GM12878 (cell line): ENCODE results near the gene TSSK2. TPM values are rescaled to one million over a fixed set of nuclear protein-coding genes. Genes with fewer than 3 reads are reported as not detected.

Source experiments
- ATAC-seq: fragments of 200-7000 bp; cut with Tn5 transposase; 3 replicates; pipeline ENCODE4 v1.9.1; 2020; ENCODE audit warnings: mild to moderate bottlenecking, moderate library complexity
- BruUV-seq: library from RNA; stranded (reverse); fragments of 400-500 nt; replicated peaks from 2 replicates; lab custom pipeline; 2021; lab: Mats Ljungman, UMichigan
- CTCF ChIA-PET: fragments of 300-600 bp; sonication (Branson Sonifier 250); formaldehyde crosslinking; extraction: SDS; loops from one replicate; lab custom pipeline; 2021; ENCODE audit warnings: inconsistent platforms; lab: Yijun Ruan, JAX
- POLR2A ChIA-PET: fragments of 350-600 bp; formaldehyde crosslinking; extraction: SDS; loops from one replicate; lab custom pipeline; 2021; ENCODE audit warnings: inconsistent platforms; lab: Charles Lee
- RAD21 ChIA-PET: fragments of 300-600 bp; sonication (Branson Sonifier 250); formaldehyde crosslinking; loops from one replicate; lab custom pipeline; 2023; ENCODE audit warnings: antibody characterized with exemption; ENCODE audit not compliant: unreplicated experiment; lab: Charles Lee
- SMC1A ChIA-PET: fragments of 300-600 bp; sonication (Branson Sonifier 250); formaldehyde crosslinking; loops from one replicate; lab custom pipeline; 2023; ENCODE audit not compliant: unreplicated experiment, uncharacterized antibody; lab: Charles Lee
- DNase-seq: peaks from one replicate; pipeline ENCODE4 v3.0.0-alpha.2; 2011; ENCODE audit warnings: low read depth, low spot score
- FAIRE-seq: peaks from 3 replicates; lab custom pipeline; 2011; peaks lifted over from hg19 to GRCh38; lab: Jason Lieb, UNC
- H2AFZ ChIP-seq: 2 replicates; pipeline ENCODE4 v1.6.0; 2011; ENCODE audit warnings: low read depth, low read length, control low read depth; ENCODE audit not compliant: control insufficient read depth
- H3K27ac ChIP-seq: 2 replicates; pipeline ENCODE4 v1.5.1; 2011; ENCODE audit warnings: control low read depth; ENCODE audit not compliant: control insufficient read depth, insufficient read depth
- H3K27me3 ChIP-seq, 2 experiments: replicated peaks in 1 of 2; 2 replicates each; pipeline versions ENCODE4 v1.6.0 to v1.6.1; 2011; ENCODE audit warnings: low read length in 1 of 2; ENCODE audit not compliant: control insufficient read depth in 2 of 2, insufficient read depth in 2 of 2
- H3K36me3 ChIP-seq, 2 experiments: 2 replicates each; pipeline ENCODE4 v1.5.1; 2011; ENCODE audit warnings: low read length in 1 of 2; ENCODE audit not compliant: control insufficient read depth in 2 of 2, insufficient read depth in 2 of 2
- H3K4me1 ChIP-seq: 2 replicates; pipeline ENCODE4 v1.6.1; 2011; ENCODE audit warnings: mild to moderate bottlenecking, low read length, moderate library complexity, mixed read lengths; ENCODE audit not compliant: control insufficient read depth, insufficient read depth
- H3K4me2 ChIP-seq: 2 replicates; pipeline ENCODE4 v1.6.0; 2011; ENCODE audit warnings: control low read depth; ENCODE audit not compliant: control insufficient read depth, insufficient read depth
- H3K4me3 ChIP-seq: fragments of 200-600 bp; sonication (generic); 2 replicates; pipeline ENCODE4 v1.5.1; 2016
- H3K79me2 ChIP-seq: 2 replicates; pipeline ENCODE4 v1.6.0; 2011; ENCODE audit warnings: low read length; ENCODE audit not compliant: control insufficient read depth, insufficient read depth
- H3K9ac ChIP-seq: 2 replicates; pipeline ENCODE4 v1.8.0; 2011; ENCODE audit warnings: low read length, control low read depth, mixed read lengths; ENCODE audit not compliant: control insufficient read depth, insufficient read depth
- H3K9me3 ChIP-seq: replicated peaks from 3 replicates; pipeline ENCODE4 v1.5.1; 2011; ENCODE audit warnings: mild to moderate bottlenecking, low read length; ENCODE audit not compliant: control insufficient read depth, insufficient read depth
- H4K20me1 ChIP-seq: 2 replicates; pipeline ENCODE4 v1.6.0; 2011; ENCODE audit not compliant: control insufficient read depth, insufficient read depth
- BCL11A ChIP-seq: IDR thresholded peaks from 2 replicates; pipeline ENCODE4 v1.6.1; 2011; ENCODE audit warnings: low read depth, low read length
- CBX3 ChIP-seq: fragments of 200-600 bp; sonication (generic); IDR thresholded peaks from 2 replicates; pipeline ENCODE4 v1.6.1; 2016; ENCODE audit warnings: low read depth, borderline replicate concordance
- CHD1 ChIP-seq: IDR thresholded peaks from 2 replicates; pipeline ENCODE4 v1.6.1; 2012; ENCODE audit warnings: low read depth, low read length, improper control_type of control experiment
- EZH2 ChIP-seq: IDR thresholded peaks from 2 replicates; pipeline ENCODE4 v1.6.1; 2012; ENCODE audit warnings: low read depth, mild to moderate bottlenecking, control low read depth, inconsistent platforms, low read length, borderline replicate concordance; ENCODE audit not compliant: control insufficient read depth
- LARP7 ChIP-seq: fragments of 450-650 bp; IDR thresholded peaks from 2 replicates; pipeline ENCODE4 v1.6.1; 2017; ENCODE audit warnings: mild to moderate bottlenecking
- MTA2 ChIP-seq: fragments of 450-650 bp; IDR thresholded peaks from 2 replicates; pipeline ENCODE4 v1.6.1; 2016; ENCODE audit warnings: low read depth, mild to moderate bottlenecking, moderate library complexity
- NBN ChIP-seq: fragments of 450-650 bp; IDR thresholded peaks from 2 replicates; pipeline ENCODE4 v1.6.1; 2016
- PAX8 ChIP-seq: fragments of 450-650 bp; IDR thresholded peaks from 2 replicates; pipeline ENCODE4 v1.6.1; 2017; ENCODE audit warnings: mild to moderate bottlenecking, moderate library complexity
- TARDBP ChIP-seq: IDR thresholded peaks from 2 replicates; pipeline ENCODE4 v1.6.1; 2016; ENCODE audit warnings: borderline replicate concordance
- ZNF217 ChIP-seq: fragments of 450-650 bp; IDR thresholded peaks from 2 replicates; pipeline ENCODE4 v1.6.1; 2017; ENCODE audit warnings: antibody characterized with exemption, mild to moderate bottlenecking
- WGBS: methylation state at CpG from one replicate; pipeline ENCODE4 v1.1.6; 2016; ENCODE audit warnings: low lambda C conversion rate; ENCODE audit not compliant: insufficient replicate concordance, insufficient coverage; ENCODE audit errors: missing lambda C conversion rate; 5-methylcytosine and 5-hydroxymethylcytosine counted together
- in situ Hi-C: fragments of 300-500 bp; cut with MboI; formaldehyde crosslinking; loops from 9 replicates; pipeline ENCODE4 v1.14.3; 2018; ENCODE audit warnings: mixed read lengths
- intact Hi-C: fragments of 100-400 bp; cut with micrococcal nuclease; formaldehyde crosslinking; loops from one replicate; pipeline ENCODE4 v1.14.2; 2022; ENCODE audit not compliant: unreplicated experiment
- polyA plus RNA-seq, 11 experiments: library from polyadenylated mRNA; depleted of rRNA in 4 of 11; unstranded in 6 of 11; stranded (reverse) in 5 of 11; fragments of >200 nt; fragmentation: Nextera tagmentation in 4 of 11; fragmentation: Illumina TruSeq in 1 of 11; extraction: Ambion mirVana in 4 of 11; extraction: Trizol in 1 of 11; gene quantifications; 1 replicate in 1 of 11; 2 replicates in 10 of 11; pipeline versions ENCODE4 v1.2.1 to v1.2.3, GENCODE V29; 2011 to 2016; ENCODE audit warnings: inconsistent platforms in 2 of 11, missing spikeins in 2 of 11, low read depth in 1 of 11
- total RNA-seq, 4 experiments: library from RNA; depleted of rRNA in 3 of 4; stranded (reverse); fragments of >200 nt in 3 of 4; fragmentation: Illumina TruSeq in 1 of 4; extraction: Trizol in 1 of 4; gene quantifications; 2 replicates each; pipeline versions ENCODE4 v1.2.1 to v1.2.3, GENCODE V29; 2013 to 2021
- TF ChIP-seq, protein P1 (sequence below): fragments of 450-650 bp; IDR thresholded peaks from 2 replicates; pipeline ENCODE4 v1.6.1; 2017; ENCODE audit warnings: mild to moderate bottlenecking, moderate library complexity
- TF ChIP-seq, protein P2 (sequence below): fragments of 450-650 bp; IDR thresholded peaks from 2 replicates; pipeline ENCODE4 v1.6.1; 2014; ENCODE audit warnings: mild to moderate bottlenecking

Gene TSSK2
- total and polyA plus RNA-seq, 10 of the 15 experiments (the other 5 are each of a cell fraction or from before 2014, with no cell fraction given): 0.03 to 0.17 TPM; not detected in 8

GRCh38 chr22:19110646-19111045 is 20.5 kb upstream of the TSSK2 start:
- no TSS peak for BruUV-seq
- Histone ChIP-seq H4K20me1 (peaks cover 2% of the 10 kb centered on the region; the same call in 1 of the 2 replicates), H2AFZ (no peak overlapping the region), H3K9ac (no peak overlapping the region), H3K9me3 (no peaks in the 10 kb centered on the region), H3K27ac (no peak overlapping the region), H3K36me3 (peaks cover 0 to 5% of the 10 kb centered on the region in 2 experiments; a peak in 2 of 4 replicates), H3K79me2 (peaks cover 70% of the 10 kb centered on the region), H3K4me1 (peaks cover 15% of the 10 kb centered on the region), H3K4me3 (no peak overlapping the region), H3K27me3 (no peaks in the 10 kb centered on the region), H3K4me2 (no peak overlapping the region)
- TF ChIP-seq TARDBP (no peak), PAX8 (no peak)
- ChIA-PET CTCF (interaction anchor here (0.9 to 2.2 kb wide), 7 partner anchors 8 to 519 kb away, joined by 3 to 7 read pairs (median 6); partner anchors contain the start of genes DGCR2 and ESS2), POLR2A (interaction anchor here (0.6 kb wide), 1 partner anchor 68 kb away, joined by 3 read pairs; the partner anchor contains the start of gene SLC25A1), RAD21 (interaction anchor here (0.8 to 1.4 kb wide), 3 partner anchors 12 to 69 kb away, joined by 3 to 4 read pairs (median 3); partner anchors contain the start of gene DGCR2), SMC1A (interaction anchor here (1.7 to 1.8 kb wide), 2 partner anchors 11 to 67 kb away, joined by 4 to 6 read pairs; partner anchors contain the start of gene DGCR2)
- intact Hi-C loops: no loop called here
- in situ Hi-C loops: no loop called here
- FAIRE-seq (no peak), ATAC-seq (no peak), DNase-seq (no peak)

DNA sequence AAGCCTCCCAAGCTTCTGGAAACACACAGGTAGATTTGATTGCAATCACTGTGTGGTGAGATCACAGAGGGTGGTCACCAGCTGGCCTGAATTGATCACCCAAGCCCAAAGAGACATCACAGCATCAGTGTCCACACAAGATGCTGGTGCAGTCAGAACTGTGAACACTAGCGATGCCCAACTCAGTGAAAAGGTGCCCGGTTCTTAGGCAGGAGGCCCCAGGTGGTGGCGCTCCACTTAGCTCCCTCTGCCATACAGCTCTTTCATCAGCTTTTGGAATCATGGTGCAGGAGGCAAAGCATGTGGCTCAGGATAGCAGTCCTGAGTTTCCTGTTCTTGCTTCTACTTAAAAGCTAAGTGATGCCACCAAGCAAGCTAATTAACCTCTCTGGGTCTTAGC is 20.0 kb upstream of the TSSK2 start:
- in situ Hi-C loops (no loop called here), intact Hi-C loops (no loop called here)
- Histone ChIP-seq H3K36me3 (peaks cover 0 to 5% of the 10 kb centered on the region in 2 experiments; a peak in 2 of 4 replicates), H3K4me2 (no peak overlapping the region), H2AFZ (no peak overlapping the region), H3K27ac (no peak overlapping the region), H4K20me1 (peaks cover 2% of the 10 kb centered on the region; the same call in 1 of the 2 replicates), H3K9ac (no peak overlapping the region), H3K79me2 (peaks cover 73% of the 10 kb centered on the region), H3K27me3 (no peaks in the 10 kb centered on the region), H3K4me3 (no peak overlapping the region), H3K4me1 (peaks cover 15% of the 10 kb centered on the region), H3K9me3 (no peaks in the 10 kb centered on the region)
- ChIA-PET SMC1A (interaction anchor here (0.7 to 1.8 kb wide), 3 partner anchors 10 to 1360 kb away, joined by 3 to 6 read pairs (median 4); partner anchors contain the start of gene DGCR2), RAD21 (interaction anchor here (0.8 to 1.4 kb wide), 3 partner anchors 11 to 68 kb away, joined by 3 to 4 read pairs (median 3); partner anchors contain the start of gene DGCR2), CTCF (interaction anchor here (0.8 to 2.2 kb wide), 7 partner anchors 11 to 519 kb away, joined by 3 to 7 read pairs (median 5); partner anchors contain the start of genes DGCR2 and ESS2), POLR2A (interaction anchor here (0.6 kb wide), 1 partner anchor 68 kb away, joined by 3 read pairs; the partner anchor contains the start of gene SLC25A1)
- ATAC-seq (no peak), FAIRE-seq (no peak), DNase-seq (no peak)
- BruUV-seq: no TSS peak
- WGBS: 100% methylated on average over 3 of the region's 3 CpGs
- TF ChIP-seq LARP7 (no peak), MTA2 (no peak), CHD1 (no peak), NBN (no peak), ZNF217 (no peak), EZH2 (no peak), BCL11A (no peak), CBX3 (no peak)
- TF ChIP-seq, protein P1, sequence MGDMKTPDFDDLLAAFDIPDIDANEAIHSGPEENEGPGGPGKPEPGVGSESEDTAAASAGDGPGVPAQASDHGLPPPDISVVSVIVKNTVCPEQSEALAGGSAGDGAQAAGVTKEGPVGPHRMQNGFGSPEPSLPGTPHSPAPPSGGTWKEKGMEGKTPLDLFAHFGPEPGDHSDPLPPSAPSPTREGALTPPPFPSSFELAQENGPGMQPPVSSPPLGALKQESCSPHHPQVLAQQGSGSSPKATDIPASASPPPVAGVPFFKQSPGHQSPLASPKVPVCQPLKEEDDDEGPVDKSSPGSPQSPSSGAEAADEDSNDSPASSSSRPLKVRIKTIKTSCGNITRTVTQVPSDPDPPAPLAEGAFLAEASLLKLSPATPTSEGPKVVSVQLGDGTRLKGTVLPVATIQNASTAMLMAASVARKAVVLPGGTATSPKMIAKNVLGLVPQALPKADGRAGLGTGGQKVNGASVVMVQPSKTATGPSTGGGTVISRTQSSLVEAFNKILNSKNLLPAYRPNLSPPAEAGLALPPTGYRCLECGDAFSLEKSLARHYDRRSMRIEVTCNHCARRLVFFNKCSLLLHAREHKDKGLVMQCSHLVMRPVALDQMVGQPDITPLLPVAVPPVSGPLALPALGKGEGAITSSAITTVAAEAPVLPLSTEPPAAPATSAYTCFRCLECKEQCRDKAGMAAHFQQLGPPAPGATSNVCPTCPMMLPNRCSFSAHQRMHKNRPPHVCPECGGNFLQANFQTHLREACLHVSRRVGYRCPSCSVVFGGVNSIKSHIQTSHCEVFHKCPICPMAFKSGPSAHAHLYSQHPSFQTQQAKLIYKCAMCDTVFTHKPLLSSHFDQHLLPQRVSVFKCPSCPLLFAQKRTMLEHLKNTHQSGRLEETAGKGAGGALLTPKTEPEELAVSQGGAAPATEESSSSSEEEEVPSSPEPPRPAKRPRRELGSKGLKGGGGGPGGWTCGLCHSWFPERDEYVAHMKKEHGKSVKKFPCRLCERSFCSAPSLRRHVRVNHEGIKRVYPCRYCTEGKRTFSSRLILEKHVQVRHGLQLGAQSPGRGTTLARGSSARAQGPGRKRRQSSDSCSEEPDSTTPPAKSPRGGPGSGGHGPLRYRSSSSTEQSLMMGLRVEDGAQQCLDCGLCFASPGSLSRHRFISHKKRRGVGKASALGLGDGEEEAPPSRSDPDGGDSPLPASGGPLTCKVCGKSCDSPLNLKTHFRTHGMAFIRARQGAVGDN: no peak
- TF ChIP-seq, protein P2, sequence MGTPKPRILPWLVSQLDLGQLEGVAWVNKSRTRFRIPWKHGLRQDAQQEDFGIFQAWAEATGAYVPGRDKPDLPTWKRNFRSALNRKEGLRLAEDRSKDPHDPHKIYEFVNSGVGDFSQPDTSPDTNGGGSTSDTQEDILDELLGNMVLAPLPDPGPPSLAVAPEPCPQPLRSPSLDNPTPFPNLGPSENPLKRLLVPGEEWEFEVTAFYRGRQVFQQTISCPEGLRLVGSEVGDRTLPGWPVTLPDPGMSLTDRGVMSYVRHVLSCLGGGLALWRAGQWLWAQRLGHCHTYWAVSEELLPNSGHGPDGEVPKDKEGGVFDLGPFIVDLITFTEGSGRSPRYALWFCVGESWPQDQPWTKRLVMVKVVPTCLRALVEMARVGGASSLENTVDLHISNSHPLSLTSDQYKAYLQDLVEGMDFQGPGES: no peak
